ENCODE data around the gene UBL7.

GRCh38 chr15:74411686-74412085, 49.3 kb downstream of the UBL7 start:
- TF ChIP-seq CTCF (IDR thresholded peaks at IDR 0.05; ENCODE audit: low read depth, low read length, poor library complexity, severe bottlenecking) (no peak), EZH2phosphoT487 (IDR thresholded peaks at IDR 0.05; ENCODE audit: borderline replicate concordance, low read length) (no peak)
